LoVo (cell line): ENCODE data around the gene NELFCD.

Experiments used
- DNase-seq: peaks from one replicate; pipeline ENCODE4 v3.0.0-alpha.2; 2016; ENCODE audit warnings: low spot score

NELFCD gene

GRCh38 chr20:58994390-58995159, 13.5 kb downstream of the NELFCD start:
- no peak for DNase-seq

- no peak for DNase-seq
Measured at GRCh38 chr20:58995461-58996225, 14.6 kb downstream of the NELFCD start.

- DNase-seq = no peak
Measured at GRCh38 chr20:58996226-58996611, 15.2 kb downstream of the NELFCD start.

- DNase-seq = no peak
Measured at GRCh38 chr20:58997141-58997770, 16.2 kb downstream of the NELFCD start.

- no peak for DNase-seq
Measured at GRCh38 chr20:58998656-58999055, 17.6 kb downstream of the NELFCD start.

- DNase-seq = no peak
Measured at GRCh38 chr20:59000326-59000725, 19.3 kb downstream of the NELFCD start.

GRCh38 chr20:59001068-59001448, 20.0 kb downstream of the NELFCD start:
- DNase-seq = no peak

GRCh38 chr20:59001449-59002171, 20.6 kb downstream of the NELFCD start:
- no peak for DNase-seq

GRCh38 chr20:59002388-59002787, 21.3 kb downstream of the NELFCD start:
- no peak for DNase-seq

- DNase-seq = no peak
Measured at GRCh38 chr20:59002874-59003399, 21.9 kb downstream of the NELFCD start.

GRCh38 chr20:59003836-59004492, 22.9 kb downstream of the NELFCD start:
- no peak for DNase-seq

GRCh38 chr20:59004493-59004762, 23.4 kb downstream of the NELFCD start:
- no peak for DNase-seq

GRCh38 chr20:59004763-59005522, 23.9 kb downstream of the NELFCD start:
- no peak for DNase-seq

GRCh38 chr20:59005523-59006166, 24.6 kb downstream of the NELFCD start:
- no peak for DNase-seq

- peak; percentile 24 for DNase-seq
Measured at GRCh38 chr20:59006167-59006863, 25.3 kb downstream of the NELFCD start.

GRCh38 chr20:59006864-59007664, 26.0 kb downstream of the NELFCD start, which contains the start of gene CTSZ:
TSS of gene CTSZ (minus strand) at chr20:59007254. CDS start at chr20:59007128, 126 bp downstream.
- peak; percentile 60 for DNase-seq

- DNase-seq = no peak
Measured at GRCh38 chr20:59007665-59008511, 26.8 kb downstream of the NELFCD start.
